GM03348 (cell line): ENCODE data around the gene PWWP2B.
"Not testable (repeated sequence)": the region's sequence is repeated elsewhere in the genome, so short reads cannot be mapped to it uniquely, and the experiment has no call there.

Experiments
- DNase-seq: peaks from one replicate; pipeline ENCODE4 v3.0.0; 2012; ENCODE audit warnings: low spot score

The PWWP2B gene

DNA sequence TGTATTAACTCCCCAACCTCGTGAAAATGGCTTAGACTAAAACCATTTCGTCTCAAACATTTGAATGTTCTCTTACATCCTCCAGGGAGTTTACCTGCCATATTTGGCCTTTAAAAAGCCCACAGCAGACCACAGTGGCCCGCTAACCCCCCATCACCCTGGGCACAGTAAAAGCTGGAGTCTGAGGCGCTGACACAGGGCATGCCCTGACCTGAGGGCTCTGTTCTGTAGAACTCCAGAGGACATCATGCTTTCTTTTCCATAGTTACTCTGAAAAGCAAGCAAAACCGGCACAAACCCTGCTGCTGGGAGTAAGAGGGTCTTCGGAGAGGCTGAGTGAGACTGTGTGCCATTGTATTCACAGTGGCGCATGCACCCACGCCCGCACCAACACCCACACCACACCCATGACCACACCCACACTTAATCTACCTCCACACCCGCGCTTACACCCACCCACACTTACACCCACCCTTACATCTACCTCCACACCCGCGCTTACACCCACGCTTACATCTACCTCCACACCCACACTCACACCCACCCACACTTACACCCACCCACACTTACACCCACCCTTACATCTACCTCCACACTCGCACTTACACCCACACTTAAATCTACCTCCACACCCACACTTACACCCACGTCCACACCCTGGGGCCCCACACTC is 32.9 kb upstream of the PWWP2B start:
- DNase-seq = peak; percentile 67

DNA sequence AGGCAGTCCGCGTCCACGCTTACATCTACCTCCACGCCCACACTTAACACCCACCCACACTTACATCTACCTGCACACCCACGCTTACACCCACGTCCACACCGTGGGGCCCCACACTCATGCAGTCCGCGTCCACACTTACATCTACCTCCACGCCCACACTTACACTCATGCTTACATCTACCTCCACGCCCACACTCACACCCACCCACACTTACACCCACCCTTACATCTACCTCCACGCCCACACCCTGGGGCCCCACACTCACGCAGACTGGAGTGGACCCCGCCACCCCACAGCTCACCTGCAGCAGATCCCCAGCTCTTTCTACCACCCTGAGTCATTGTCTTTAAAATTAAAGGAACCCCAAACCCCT is 32.4 kb upstream of the PWWP2B start:
- DNase-seq = no peak

DNA sequence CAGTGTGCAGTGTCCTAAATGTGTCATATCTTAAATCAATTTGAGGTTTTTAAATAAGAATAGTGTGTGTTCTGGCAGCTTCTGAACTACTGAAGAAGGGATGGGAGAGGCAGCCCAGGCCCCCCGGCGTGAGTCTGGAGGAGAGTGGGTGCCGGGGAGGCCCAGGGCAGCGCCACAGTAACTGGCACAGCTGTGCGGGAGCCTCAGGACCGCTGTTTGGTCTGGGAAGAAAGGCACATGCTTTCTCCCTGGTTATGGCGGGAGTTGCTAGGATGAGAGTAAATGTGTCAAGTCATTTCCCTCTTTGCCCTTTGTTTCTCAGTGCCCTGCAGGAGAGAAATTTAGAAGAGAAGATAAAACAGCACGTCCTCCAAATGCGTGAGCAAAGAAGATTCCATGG is 31.9 kb upstream of the PWWP2B start:
- DNase-seq = no peak

DNA sequence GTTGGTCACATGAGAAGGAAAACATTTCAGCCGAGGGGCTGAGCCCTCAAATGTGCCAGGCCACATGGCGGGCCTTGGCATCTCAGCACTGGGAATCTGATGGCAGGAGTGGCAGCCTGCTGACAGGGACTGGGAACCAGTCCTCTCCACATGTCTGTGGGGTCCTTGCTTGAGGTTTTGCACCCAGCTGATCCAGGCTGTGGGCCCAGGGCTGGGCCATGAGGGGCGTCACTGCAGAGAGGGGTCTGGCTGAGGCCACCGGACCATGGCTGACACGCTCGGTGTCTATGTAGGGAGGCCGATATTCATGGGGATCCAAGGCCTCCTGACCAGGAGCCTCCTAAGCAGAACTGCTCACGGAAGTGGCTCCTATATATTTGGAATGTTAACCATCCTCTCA is 31.0 kb upstream of the PWWP2B start:
- DNase-seq = no peak

DNA sequence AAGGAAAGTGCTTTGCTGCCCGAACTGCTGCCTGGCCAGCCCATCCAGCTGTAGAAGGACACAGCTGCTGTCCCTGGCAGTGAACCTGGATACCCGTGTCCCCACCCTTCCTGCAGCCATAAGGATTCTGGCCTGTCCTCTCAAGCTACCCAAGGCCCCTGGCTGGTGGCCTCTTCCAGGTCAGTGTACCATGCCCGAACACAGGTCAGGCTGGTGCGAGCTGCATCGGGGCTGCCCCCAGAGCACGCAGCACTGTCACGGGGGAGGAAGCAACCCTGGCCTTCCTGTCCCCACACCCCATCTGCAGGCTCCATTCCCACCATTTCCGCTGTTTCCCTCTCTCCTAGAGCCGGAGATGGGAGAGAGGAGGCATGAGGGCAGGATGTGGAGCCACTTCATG is 30.5 kb upstream of the PWWP2B start:
- DNase-seq = no peak

DNA sequence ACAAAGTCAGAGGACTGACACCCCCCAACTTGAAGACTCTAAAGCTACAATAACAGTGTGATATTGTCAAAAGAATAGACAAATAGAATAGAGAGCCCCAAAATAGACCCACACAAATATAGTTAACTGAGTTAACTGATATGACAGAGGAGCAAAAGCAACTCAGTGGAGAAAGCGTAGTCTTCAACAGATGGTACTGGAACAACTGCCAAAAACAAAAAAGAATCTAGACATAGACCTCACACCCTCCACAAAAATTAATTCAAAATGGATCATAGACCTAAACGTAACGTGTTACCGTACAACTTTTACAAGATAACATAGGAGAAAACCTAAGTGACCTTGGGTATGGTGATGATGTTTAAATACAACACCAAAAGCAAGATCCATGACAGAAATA is 28.6 kb upstream of the PWWP2B start:
- no peak for DNase-seq

DNA sequence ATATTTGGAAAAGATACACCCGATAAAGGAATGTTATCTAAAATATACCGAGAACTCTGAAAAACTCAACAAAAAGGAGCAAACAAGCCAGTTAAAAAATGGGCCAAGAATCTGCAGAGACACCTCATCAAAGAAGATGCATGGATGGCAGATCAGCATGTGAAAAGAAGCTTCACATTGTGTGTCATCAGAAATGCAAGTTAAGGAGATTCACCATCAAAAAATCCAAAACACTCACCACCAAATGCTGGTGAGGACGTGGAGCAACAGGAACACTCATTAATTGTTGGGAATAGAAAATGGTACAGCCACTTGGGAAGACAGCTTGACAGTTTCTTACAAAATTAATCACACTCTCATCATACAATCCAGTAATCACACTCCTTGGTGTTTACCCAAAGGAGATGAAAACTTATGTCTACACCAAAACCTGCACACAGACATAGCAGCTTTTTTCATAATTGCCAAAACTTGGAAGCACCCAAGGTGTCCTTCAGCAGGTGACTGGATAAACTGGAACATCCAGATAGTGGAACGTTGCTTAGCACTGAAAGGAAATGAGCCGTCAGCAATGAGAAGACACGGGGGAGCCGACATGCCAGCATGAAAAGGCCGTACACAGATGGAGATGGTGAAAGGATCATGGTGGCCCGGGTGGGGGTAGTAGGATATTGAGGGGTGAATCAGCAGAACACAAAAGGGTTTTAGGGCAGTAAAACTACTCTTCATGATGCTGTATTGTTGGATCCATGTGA is 27.9 kb upstream of the PWWP2B start:
- peak; percentile 75 for DNase-seq

DNA sequence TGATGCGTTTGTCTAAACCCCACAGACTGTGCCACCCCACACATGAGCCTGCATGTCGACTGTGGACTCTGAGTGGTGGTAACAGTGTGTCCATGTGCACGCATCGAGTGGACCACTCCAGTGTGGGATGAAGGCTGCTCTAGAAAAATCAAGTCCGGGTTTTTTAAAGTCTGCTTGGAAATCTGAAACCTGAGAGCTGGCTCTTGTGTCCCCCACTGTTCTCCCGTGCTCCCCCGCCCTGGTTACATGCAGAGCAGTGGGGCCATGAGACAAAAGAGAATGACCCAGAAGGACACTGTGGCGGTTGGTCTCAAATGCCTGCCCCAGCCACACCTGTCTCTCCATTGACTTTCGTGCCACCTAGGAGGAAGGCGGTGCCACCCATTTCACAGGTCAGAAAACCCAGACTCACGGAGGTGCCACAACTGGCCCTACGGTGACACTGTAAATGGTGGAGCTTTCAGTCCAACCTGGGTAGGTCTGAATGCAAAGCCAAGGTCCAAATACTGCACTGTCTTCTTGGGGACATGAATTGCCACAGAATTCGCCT is 27.3 kb upstream of the PWWP2B start:
- DNase-seq = no peak

DNA sequence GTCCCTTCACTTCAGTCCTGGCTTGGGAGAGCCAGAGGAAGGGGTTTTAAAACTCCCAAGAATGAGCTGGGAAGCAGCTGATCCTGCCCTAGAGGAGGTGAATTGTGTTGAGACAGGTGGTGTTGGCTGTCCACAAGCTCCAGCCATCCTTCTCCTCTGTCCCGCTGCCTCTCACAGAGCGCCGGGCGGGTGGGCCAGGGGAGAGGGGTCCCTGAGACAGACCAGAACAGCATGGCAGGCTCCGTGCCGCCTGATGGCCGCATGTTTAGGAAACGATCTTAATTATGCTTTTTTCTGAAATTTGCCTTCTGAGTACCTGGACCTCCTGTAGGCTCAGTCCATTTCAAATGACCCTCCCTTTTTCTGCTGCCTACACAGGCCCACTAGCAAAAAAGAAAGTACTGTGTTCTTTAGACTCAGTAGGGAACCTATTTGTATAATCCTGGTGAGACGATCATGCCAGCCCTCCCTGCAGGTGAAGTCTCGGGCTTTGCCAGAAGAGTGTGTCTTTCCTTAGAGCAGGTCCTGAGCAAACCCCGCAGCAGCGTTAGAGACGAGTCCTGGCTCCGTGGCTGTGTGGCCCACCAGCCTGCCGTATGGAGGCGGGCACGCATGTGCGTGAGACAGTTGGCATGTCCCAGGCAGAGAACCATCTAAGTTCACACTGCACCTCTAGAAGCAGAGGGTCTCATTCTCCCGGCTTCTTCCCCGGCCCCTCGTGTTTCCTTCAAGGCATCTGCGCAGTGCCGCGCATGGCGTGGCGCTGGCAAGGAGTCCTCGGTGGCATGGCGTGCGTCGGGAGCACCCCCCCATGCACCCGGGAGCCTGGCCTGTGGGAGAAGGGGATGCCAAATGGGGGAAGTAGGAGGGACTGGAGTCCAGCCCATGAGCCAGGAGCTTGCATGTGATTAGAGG is 26.3 kb upstream of the PWWP2B start:
- no peak for DNase-seq

DNA sequence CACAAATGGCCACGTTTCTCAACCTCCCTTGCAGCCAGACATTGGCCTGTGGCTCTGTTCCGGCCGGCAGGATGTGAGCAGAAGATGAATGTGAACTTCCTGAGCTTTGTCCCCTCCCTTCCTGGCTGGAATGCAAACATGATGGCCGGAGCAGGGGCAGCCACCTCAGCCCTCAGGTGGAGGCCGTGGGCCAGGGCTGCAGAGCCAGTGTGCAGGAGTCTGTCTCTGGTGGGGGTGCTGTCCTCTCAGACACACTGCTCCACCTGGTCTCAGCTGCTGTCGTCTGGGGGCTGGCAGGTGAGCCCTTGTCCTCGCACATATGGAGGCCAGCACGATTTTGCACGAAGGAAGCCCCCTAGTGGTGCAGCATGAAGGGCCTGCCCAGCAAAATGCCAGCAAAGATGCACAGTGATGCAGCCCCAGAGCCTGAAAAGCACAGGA is 25.3 kb upstream of the PWWP2B start:
- DNase-seq = no peak

DNA sequence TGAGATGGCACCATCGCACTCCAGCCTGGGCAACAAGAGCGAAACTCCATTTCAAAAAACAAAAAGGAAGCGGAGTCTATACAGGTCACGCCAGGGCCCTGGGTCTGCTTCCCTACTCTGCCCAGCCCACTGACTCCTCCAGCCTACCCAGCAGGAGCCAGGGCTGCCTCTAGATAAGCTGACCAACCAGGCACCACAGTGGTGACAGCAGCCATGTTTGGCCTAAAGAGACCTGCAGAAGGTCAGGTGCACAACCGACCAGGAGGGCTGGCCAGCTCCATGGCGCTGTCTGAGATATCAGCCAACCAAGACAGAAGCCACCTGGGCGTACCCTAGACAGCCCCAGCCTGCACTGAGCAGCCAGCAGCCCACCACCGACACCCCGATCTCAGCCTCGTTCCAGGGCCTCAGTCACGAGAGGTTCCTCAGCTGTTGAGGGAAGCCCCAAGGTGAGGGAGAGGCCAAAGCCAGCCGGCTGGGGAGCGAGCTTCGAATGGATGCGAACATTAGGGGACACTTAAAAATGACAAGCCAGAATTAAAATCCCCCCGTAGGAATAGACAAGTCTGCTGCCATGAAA is 24.4 kb upstream of the PWWP2B start:
- DNase-seq = no peak

DNA sequence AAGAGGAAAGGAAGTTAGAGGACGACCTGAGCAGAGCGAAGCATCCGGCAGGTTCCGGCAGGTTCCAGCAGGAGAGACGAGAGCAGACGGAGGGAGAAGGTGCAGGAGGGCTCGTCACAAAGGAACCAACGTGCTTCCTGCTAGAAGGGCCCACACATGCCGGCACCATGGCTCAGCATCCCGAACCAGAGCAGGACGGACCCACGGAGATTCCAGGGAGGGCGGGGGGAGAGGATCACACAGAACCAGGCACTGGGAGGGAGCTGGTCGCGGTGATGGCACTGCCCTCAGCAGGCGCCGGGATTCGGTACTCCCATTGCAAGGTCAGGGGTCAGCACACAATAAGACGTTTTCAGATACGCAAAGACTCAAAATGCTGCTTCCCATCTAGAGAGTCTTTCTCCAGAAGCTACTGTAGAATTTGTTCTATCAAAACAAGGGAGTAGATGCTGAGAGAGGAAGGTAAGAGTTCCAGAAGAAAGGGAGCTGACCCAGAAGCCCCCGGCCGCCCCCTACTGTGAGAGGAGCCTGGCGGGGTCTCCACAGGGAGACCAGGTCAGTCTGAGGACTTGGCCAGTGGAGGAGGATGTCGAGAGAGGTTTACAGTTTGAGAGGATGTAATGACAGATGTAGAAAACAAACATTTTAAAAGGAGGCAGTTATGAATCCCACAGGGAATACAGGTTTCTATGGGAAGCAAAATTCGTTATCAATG is 23.6 kb upstream of the PWWP2B start:
- DNase-seq = no peak

DNA sequence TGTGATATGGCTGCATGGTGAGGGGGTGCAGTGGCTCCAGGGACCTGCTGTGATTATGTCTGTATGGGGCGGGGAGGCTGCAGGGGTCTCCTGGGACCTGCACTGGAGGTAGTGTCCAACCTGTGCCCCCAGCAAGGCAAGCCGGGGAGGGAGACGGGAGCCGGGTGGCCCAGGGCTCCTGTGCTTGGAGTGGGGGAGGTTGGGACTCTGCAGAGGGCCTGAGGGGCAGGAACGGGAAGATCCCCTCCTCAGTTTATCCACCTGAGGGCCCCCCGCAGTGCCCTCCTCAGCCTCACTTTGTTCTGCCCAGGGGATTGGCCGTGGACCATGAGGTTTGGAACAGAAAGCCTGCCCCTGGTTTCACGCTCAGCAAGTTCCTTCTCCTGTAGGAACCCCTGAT is 22.8 kb upstream of the PWWP2B start:
- no peak for DNase-seq

DNA sequence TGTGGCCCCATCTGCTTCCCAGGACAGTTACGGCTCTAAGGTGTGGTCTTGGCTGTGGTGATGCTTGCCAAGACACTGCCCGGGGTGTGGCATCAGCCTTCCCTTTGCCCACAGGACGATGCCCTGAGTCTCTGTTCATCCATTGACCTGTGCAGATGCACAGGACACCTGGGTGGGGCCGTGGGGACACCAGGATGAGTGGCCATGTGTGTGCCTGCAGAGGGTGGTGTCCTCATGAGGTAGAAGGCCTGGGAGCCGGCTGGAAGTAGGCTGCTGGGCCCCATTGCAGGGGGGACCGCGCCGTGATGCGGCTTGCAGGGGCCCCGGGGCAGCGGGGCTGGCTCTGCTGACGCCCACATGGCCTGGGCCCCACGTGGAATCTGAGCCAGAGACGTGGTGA is 22.4 kb upstream of the PWWP2B start:
- no peak for DNase-seq

DNA sequence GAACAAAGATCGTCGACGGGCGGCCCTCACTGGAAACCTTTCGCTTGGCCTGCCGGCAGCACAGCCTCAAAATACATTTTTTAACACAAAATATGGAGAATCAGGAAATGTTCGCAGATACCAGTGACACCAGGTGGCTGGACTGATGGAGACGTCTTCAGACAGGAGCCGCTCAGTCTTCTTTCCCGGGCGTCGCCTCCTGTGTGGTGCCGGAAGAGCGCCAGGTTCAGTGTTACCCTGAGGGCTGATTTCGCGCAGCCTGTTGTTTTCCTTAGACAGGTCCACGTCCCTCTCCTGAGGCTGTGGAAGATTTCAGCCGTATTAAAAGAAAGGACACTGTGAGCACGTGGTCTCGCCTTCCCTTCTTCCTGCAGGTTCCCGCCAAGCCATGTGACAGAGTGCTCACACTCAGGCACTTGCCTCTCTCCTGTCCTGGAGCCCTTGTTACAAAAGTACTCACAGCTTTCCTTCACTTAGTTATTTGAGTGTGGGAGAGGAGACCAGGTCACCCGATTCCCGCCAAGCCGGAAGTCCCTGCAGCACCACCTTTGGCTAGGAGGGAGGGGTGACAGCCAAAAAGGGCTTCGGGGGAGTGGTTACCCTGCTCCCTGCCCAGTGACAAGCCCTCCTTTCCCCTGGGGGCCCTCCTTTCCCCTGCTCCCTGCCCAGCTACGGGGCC is 21.7 kb upstream of the PWWP2B start:
- DNase-seq = no peak

DNA sequence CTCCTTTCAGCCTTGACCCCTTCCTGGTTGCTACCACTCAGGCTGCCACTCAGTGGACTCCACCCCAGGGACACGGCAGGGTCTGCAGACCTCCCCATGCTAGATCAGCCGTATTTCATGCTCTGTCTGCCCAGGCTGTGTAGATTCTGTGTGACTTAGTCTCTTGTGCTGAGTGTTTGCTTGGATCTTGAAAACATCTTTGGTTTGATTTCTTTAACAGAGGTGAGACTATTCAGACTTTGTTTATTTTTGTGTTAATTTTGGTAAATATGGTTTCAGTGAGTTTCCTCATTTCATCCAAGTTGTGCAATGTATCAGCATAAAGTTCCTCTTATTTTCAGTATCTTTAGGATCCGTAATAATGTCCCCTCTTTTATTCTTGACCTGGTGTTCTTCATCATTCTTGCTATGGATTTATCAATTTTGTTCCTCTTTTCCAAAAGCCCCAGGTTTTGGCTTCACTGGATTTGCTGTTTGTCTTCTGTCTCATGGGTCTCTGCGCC is 21.2 kb upstream of the PWWP2B start:
- DNase-seq = no peak

DNA sequence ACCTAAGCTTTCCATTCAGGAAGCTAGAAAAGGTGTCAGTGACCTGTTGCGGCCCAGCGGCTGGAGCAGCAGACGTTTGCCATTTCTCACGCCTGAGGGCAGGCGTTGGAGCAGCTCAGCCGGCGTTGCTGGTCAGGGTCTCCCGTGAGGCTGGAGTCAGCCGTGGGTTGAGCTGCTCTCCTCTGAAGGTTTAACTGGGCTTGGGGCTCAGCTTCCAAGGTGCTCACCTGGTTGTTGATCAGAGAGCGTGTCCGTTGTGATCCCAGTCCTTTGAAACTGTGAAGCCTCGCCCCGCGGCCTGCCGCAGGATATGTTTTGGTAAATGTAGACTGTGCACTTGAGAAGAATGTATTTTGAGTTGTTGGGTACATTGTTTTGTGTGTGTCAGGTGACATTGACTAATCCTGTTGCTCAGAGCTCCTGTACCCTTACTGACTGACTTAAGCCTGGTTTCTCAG is 20.6 kb upstream of the PWWP2B start:
- DNase-seq = no peak

DNA sequence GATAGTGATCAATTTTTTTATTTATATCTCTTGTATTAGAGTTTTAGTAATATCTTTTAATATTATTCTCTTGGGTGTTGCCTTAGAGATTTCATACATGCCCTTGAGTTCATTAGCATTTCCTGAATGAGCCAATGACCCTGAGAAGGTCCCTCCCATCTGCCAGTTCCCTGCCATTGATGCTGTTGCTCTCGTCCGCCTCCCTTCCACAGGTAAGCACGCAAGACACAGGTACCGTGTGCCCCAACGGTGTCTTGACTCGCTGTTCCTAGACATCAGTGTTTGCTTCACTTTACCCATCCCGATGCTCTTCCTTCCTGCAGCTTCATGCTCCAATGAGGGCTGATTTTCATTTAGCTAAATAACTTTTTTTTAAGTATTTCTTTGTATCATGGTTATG is 19.7 kb upstream of the PWWP2B start:
- DNase-seq = no peak

DNA sequence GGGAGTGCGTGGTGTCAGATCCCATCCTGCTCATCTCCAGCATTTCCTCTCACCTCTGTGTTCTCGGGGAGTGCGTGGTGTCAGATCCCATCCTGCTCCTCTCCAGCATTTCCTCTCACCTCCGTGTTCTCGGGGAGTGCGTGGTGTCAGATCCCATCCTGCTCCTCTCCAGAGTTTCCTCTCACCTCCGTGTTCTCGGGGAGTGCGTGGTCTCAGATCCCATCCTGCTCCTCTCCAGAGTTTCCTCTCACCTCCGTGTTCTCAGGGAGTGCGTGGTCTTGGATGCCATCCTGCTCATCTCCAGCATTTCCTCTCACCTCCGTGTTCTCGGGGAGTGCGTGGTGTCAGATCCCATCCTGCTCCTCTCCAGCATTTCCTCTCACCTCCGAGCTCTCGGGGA is 18.0 kb upstream of the PWWP2B start:
- not testable (repeated sequence) for DNase-seq

DNA sequence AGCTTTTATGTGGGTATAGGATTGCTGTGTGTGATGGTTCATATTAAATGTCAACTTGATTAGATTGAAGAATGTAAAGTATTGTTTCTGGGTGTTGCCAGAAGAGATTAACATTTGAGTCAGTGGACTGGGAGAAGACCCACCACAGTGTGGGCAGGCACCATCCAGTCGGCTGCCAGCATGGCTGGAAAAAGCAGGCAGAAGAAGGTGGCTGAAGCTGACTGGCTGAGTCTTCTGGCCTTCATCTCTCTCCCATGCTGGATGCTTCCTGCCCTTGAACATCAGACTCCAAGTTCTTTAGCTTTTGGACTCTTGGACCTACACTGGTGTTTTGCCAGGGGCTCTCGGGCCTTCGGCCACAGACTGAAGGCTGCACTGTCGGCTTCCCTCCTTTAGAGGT is 16.0 kb upstream of the PWWP2B start:
- DNase-seq = not testable (repeated sequence)

DNA sequence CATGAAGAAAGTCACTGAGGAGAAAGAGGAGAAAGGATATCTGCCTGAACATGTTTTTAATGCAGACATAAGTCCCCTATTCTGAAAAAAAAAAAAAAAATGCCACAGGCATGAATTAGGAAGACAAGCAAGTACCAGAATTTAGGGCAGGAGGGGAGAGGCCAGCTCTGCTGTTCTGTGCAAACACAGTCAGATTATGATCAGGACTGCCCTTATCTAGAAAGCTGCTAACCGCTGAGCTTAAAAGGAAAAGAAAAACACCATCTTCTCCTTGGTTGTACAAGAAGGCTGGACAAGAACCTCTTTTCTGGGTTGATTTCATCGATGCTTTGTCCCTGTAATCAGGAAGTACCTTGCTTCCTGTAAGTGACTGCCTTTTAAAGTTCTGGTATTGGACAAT is 15.3 kb upstream of the PWWP2B start:
- no peak for DNase-seq
